Measurements from ENCODE around the gene MUC5B.

Gene MUC5B

DNA sequence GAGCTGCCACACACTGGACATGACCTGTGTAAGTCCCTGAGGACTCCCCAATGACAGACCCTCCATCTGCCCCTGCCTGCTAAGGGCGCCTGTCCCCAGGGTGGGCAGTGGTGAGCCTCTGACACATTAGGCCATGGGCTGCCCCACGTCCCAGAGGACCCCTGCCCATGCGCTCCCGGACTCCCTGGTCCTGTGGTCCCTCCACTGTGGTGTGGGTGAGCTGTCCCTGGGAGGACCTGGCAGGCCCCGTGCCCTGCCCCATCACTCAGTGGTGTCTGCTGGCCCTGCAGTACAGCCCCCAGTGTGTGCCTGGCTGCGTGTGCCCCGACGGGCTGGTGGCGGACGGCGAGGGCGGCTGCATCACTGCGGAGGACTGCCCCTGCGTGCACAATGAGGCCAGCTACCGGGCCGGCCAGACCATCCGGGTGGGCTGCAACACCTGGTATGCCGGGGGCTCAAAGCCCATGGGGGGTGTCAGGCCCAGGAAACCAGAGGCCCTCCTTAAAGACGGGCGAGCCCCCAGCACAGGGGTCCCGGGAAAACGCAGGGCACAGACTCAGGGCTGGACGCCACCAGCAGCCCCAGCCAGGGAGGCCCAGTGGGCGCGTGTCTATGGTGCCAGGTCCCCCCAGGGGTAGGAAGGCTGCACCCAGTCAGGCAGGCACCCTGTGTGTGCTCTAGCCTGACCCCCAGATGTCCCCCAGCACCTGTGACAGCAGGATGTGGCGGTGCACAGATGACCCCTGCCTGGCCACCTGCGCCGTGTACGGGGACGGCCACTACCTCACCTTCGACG is 46.4 kb upstream of the MUC5B start:
- Mint-ChIP-seq H3K9me3 (peaks cover 17% of the 10 kb centered on the region), H3K4me1 (no peaks in the 10 kb centered on the region), H3K4me3 (no peak overlapping the region), H3K27ac (no peak overlapping the region), H3K36me3 (ENCODE audit: low read depth) (no peaks in the 10 kb centered on the region), H3K27me3 (ENCODE audit: low read depth, poor library complexity) (no peaks in the 10 kb centered on the region)
- no peak for DNase-seq
- TF ChIP-seq, protein P1, sequence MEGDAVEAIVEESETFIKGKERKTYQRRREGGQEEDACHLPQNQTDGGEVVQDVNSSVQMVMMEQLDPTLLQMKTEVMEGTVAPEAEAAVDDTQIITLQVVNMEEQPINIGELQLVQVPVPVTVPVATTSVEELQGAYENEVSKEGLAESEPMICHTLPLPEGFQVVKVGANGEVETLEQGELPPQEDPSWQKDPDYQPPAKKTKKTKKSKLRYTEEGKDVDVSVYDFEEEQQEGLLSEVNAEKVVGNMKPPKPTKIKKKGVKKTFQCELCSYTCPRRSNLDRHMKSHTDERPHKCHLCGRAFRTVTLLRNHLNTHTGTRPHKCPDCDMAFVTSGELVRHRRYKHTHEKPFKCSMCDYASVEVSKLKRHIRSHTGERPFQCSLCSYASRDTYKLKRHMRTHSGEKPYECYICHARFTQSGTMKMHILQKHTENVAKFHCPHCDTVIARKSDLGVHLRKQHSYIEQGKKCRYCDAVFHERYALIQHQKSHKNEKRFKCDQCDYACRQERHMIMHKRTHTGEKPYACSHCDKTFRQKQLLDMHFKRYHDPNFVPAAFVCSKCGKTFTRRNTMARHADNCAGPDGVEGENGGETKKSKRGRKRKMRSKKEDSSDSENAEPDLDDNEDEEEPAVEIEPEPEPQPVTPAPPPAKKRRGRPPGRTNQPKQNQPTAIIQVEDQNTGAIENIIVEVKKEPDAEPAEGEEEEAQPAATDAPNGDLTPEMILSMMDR (IDR thresholded peaks at IDR 0.05), result no peak

- Mint-ChIP-seq H3K4me1 (no peaks in the 10 kb centered on the region), H3K27ac (no peak overlapping the region), H3K36me3 (ENCODE audit: low read depth) (no peaks in the 10 kb centered on the region), H3K27me3 (ENCODE audit: low read depth, poor library complexity) (no peaks in the 10 kb centered on the region), H3K9me3 (peaks cover 17% of the 10 kb centered on the region), H3K4me3 (no peak overlapping the region)
- TF ChIP-seq, protein P1 (IDR thresholded peaks at IDR 0.05), result no peak
- DNase-seq, result no peak
These were observed 45.7 kb upstream of the MUC5B start for GRCh38 chr11:1177020-1177770.

- no peak for DNase-seq
- Mint-ChIP-seq H3K27me3 (ENCODE audit: low read depth, poor library complexity) (no peaks in the 10 kb centered on the region), H3K4me3 (no peak overlapping the region), H3K27ac (no peak overlapping the region), H3K4me1 (no peaks in the 10 kb centered on the region), H3K9me3 (peaks cover 17% of the 10 kb centered on the region), H3K36me3 (ENCODE audit: low read depth) (no peaks in the 10 kb centered on the region)
- TF ChIP-seq, protein P1 (IDR thresholded peaks at IDR 0.05), result no peak
These were observed 45.1 kb upstream of the MUC5B start for GRCh38 chr11:1177771-1178090.

- H3K9me3 Mint-ChIP-seq, result peaks cover 18% of the 10 kb centered on the region
- no peaks in the 10 kb centered on the region for H3K36me3 Mint-ChIP-seq (ENCODE audit: low read depth)
- H3K4me1 Mint-ChIP-seq, result no peaks in the 10 kb centered on the region
- no peak for DNase-seq
- no peaks in the 10 kb centered on the region for H3K27me3 Mint-ChIP-seq (ENCODE audit: low read depth, poor library complexity)
- TF ChIP-seq, protein P1 (IDR thresholded peaks at IDR 0.05), result no peak
- no peak overlapping the region for H3K4me3 Mint-ChIP-seq
- H3K27ac Mint-ChIP-seq, result no peak overlapping the region
These were observed 44.5 kb upstream of the MUC5B start for GRCh38 chr11:1178201-1178885.

GRCh38 chr11:1178906-1179305 is 44.0 kb upstream of the MUC5B start:
- Mint-ChIP-seq H3K4me3 (no peak overlapping the region), H3K9me3 (peaks cover 22% of the 10 kb centered on the region), H3K27ac (no peak overlapping the region), H3K4me1 (no peaks in the 10 kb centered on the region), H3K36me3 (ENCODE audit: low read depth) (no peaks in the 10 kb centered on the region), H3K27me3 (ENCODE audit: low read depth, poor library complexity) (no peaks in the 10 kb centered on the region)
- TF ChIP-seq, protein P1 (IDR thresholded peaks at IDR 0.05), result no peak
- DNase-seq, result no peak
